GM13976 (cell line): ENCODE data around the gene SYT13.

Source experiments
- DNase-seq: peaks from one replicate; pipeline ENCODE4 v3.0.0; 2012; ENCODE audit warnings: low spot score
- in situ Hi-C: fragments of 300-500 bp; cut with MboI; formaldehyde crosslinking; loops from one replicate; pipeline ENCODE4 v1.12.0; 2022; ENCODE audit warnings: low sequenced_read_pairs, mixed read lengths, inconsistent platforms; ENCODE audit not compliant: unreplicated experiment
- TF ChIP-seq, protein P1 (sequence below): IDR thresholded peaks from 2 replicates; pipeline ENCODE4 v1.5.1; 2012; ENCODE audit warnings: borderline replicate concordance, mild to moderate bottlenecking; ENCODE audit not compliant: insufficient read depth; ENCODE audit errors: extremely low read depth, missing control alignments, control extremely low read depth

Gene SYT13

DNA sequence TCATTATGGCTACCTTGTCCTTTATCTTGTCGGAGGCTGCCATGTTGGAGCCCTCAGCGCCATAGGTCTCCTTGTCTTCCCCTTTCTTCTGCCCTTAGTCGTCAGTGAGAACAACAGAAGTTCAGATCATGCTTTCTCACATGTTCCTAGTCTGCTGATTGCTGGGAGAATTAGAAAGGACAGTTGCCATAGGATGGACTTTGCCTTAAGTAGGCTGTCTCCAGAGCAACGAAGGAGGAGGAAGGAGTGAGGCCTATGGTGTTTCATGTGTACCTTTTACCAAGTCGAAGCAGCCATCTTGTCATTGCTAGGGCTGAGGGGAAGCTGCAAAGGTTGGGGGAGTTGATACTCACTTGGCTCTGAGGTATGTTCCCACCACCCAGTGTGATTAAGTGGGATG, 62.6 kb downstream of the SYT13 start:
- TF ChIP-seq, protein P1, sequence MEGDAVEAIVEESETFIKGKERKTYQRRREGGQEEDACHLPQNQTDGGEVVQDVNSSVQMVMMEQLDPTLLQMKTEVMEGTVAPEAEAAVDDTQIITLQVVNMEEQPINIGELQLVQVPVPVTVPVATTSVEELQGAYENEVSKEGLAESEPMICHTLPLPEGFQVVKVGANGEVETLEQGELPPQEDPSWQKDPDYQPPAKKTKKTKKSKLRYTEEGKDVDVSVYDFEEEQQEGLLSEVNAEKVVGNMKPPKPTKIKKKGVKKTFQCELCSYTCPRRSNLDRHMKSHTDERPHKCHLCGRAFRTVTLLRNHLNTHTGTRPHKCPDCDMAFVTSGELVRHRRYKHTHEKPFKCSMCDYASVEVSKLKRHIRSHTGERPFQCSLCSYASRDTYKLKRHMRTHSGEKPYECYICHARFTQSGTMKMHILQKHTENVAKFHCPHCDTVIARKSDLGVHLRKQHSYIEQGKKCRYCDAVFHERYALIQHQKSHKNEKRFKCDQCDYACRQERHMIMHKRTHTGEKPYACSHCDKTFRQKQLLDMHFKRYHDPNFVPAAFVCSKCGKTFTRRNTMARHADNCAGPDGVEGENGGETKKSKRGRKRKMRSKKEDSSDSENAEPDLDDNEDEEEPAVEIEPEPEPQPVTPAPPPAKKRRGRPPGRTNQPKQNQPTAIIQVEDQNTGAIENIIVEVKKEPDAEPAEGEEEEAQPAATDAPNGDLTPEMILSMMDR, result no peak
- in situ Hi-C loops, result no loop called here
- DNase-seq, result no peak

DNA sequence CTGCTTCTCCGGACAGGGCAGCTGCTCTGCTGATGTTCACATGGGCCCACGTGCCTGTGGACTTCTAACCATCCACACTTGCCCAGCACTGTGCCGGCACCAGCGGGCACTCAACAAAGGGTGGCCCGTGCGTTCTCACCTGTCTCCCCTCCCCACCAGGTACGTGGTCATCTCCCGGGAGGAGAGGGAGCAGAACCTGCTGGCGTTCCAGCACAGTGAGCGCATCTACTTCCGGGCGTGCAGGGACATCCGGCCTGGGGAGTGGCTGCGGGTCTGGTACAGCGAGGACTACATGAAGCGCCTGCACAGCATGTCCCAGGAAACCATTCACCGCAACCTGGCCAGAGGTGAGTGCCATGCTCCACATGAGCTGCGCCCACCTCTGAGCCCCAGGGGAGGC, 66.7 kb downstream of the SYT13 start:
- no peak for DNase-seq
- TF ChIP-seq, protein P1, result no peak
- in situ Hi-C loops, result no loop called here

DNA sequence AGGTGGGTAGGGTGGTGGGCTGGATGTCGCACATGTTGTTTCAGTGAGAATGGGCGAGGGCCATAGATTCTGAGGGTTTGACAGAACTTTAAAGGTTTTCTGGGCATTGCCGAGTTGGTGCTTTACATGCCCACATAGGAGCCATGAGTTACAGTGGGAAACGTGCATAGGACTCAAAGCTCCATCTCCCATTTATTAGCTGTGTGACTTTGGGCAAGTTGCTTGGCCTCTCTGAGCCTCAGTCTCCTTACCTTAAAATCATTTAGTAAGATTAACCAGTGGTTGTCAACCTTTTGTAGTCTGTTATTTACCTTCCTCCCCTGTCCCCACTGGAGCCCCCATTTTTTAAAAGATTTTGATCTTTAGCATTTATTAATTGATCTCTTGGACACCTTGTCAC, 67.4 kb downstream of the SYT13 start:
- no peak for DNase-seq
- in situ Hi-C loops, result no loop called here
- TF ChIP-seq, protein P1, result no peak

DNA sequence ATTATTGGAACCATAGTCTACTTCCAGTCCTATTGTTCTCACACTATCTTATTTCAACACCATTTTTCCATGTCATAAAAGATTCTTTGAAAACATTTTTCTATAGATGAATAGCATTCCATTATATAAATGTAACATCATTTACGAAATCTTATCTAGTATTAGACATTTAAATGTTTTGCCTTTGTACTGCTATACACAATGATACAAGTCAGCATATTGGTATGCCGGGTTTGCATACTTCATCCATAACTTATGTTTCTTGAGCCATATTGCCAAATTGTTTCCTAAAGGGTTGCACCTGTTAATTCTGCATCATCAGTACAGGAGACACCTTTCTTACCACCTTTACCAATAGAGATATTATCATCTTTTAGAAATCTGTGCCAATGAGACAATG, 68.2 kb downstream of the SYT13 start:
- TF ChIP-seq, protein P1, result no peak
- in situ Hi-C loops, result no loop called here
- DNase-seq, result no peak

DNA sequence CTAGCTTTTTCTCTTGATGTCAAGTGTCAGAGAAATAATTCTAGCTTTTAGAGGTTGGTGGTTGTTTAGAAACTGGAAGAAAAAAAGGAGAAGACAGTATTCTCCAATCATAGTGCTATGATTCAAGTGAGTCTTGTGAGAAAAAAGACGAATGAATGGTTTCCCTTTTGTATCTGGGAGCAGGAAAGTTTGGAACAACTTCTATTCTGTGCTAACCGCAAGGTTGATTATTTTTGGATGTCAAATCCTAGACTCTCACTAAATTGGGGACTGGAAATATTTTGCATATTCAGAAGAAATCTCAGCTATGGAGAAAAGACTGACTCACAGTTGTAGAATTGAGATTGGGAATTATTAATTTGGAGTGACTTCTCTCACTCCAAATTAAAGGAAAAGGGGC, 69.2 kb downstream of the SYT13 start:
- in situ Hi-C loops, result no loop called here
- TF ChIP-seq, protein P1, result no peak
- DNase-seq, result no peak

DNA sequence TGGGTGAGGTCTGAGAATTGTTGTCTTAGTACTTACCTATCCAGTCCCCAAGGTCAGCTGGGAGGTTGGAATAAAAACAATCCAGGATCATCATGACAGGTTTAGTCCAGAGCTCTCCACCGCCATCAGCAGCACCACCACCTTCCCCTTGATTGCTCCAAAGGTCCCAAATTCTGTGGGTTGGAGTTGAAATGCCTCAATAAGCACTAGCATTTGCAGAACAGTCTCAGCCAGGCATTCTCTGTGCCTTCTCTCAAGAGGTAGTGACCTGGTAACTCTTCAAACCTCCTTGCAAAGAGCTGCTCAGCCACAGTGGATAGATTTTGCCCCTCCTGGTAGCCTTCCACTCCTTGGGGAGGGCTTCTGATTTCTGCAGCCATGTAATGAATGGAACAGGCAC, 70.1 kb downstream of the SYT13 start:
- no peak for DNase-seq
- in situ Hi-C loops, result no loop called here
- TF ChIP-seq, protein P1, result no peak
